MM.1S (cell line): ENCODE measurements around the gene AMT.

ENCODE experiments used
- DNase-seq: peaks from one replicate; pipeline ENCODE4 v3.0.0-alpha.2; 2015
- H2AFZ ChIP-seq: fragments of 300-600 bp; sonication (generic); 2 replicates; pipeline ENCODE4 v1.6.0; 2016; ENCODE audit warnings: antibody characterized with exemption, low read length
- H3F3A ChIP-seq: fragments of 300-600 bp; sonication (generic); 2 replicates; pipeline ENCODE4 v1.6.1; 2016; ENCODE audit warnings: mild to moderate bottlenecking, antibody characterized with exemption, low read length, moderate library complexity, mixed read lengths; ENCODE audit not compliant: insufficient read depth
- H3K27ac ChIP-seq: fragments of 300-600 bp; sonication (generic); 2 replicates; pipeline ENCODE4 v1.5.1; 2016; ENCODE audit warnings: mild to moderate bottlenecking, low read length
- H3K27me3 ChIP-seq: fragments of 300-600 bp; sonication (generic); replicated peaks from 2 replicates; pipeline ENCODE4 v1.6.0; 2016; ENCODE audit warnings: low read length; ENCODE audit not compliant: insufficient read depth
- H3K36me3 ChIP-seq: fragments of 300-600 bp; sonication (generic); replicated peaks from 2 replicates; pipeline ENCODE4 v1.6.1; 2016; ENCODE audit warnings: mild to moderate bottlenecking, low read length, mixed read lengths; ENCODE audit not compliant: insufficient read depth
- H3K4me1 ChIP-seq: fragments of 300-600 bp; sonication (generic); 2 replicates; pipeline ENCODE4 v1.6.1; 2016; ENCODE audit warnings: low read length, mixed read lengths
- H3K4me2 ChIP-seq: fragments of 300-600 bp; sonication (generic); 2 replicates; pipeline ENCODE4 v1.6.0; 2016; ENCODE audit warnings: low read depth, low read length
- H3K4me3 ChIP-seq: fragments of 300-600 bp; sonication (generic); 2 replicates; pipeline ENCODE4 v1.5.1; 2016; ENCODE audit warnings: low read length, mixed read lengths
- H3K79me2 ChIP-seq: fragments of 300-600 bp; sonication (generic); 2 replicates; pipeline ENCODE4 v1.6.1; 2016; ENCODE audit warnings: mixed run types, low read length, mixed read lengths
- H3K9ac ChIP-seq: fragments of 300-600 bp; sonication (generic); 2 replicates; pipeline ENCODE4 v1.6.1; 2016; ENCODE audit warnings: low read length, mixed read lengths
- H3K9me2 ChIP-seq: fragments of 300-600 bp; sonication (generic); replicated peaks from 2 replicates; pipeline ENCODE4 v1.6.1; 2016; ENCODE audit warnings: mild to moderate bottlenecking, low read length, mixed read lengths; ENCODE audit not compliant: insufficient read depth
- H3K9me3 ChIP-seq: fragments of 300-600 bp; sonication (generic); replicated peaks from 2 replicates; pipeline ENCODE4 v1.6.1; 2016; ENCODE audit warnings: mild to moderate bottlenecking, low read length, mixed read lengths; ENCODE audit not compliant: insufficient read depth
- H4K20me1 ChIP-seq: fragments of 300-600 bp; sonication (generic); 2 replicates; pipeline ENCODE4 v1.6.1; 2016; ENCODE audit warnings: mild to moderate bottlenecking, low read length, moderate library complexity, mixed read lengths; ENCODE audit not compliant: insufficient read depth
- CTCF ChIP-seq: fragments of 300-600 bp; sonication (generic); IDR thresholded peaks from 2 replicates; pipeline ENCODE4 v1.5.1; 2016; ENCODE audit warnings: antibody characterized with exemption, low read length, mixed read lengths
- EZH2 ChIP-seq: fragments of 300-600 bp; sonication (generic); optimal IDR thresholded peaks from 2 replicates; pipeline ENCODE3; 2017; ENCODE audit warnings: low read depth, mild to moderate bottlenecking, antibody characterized with exemption, low read length, mixed read lengths
- EZH2phosphoT487 ChIP-seq: fragments of 300-600 bp; sonication (generic); IDR thresholded peaks from 2 replicates; pipeline ENCODE4 v1.6.1; 2018; ENCODE audit warnings: antibody characterized with exemption, low read length

Gene AMT

DNA sequence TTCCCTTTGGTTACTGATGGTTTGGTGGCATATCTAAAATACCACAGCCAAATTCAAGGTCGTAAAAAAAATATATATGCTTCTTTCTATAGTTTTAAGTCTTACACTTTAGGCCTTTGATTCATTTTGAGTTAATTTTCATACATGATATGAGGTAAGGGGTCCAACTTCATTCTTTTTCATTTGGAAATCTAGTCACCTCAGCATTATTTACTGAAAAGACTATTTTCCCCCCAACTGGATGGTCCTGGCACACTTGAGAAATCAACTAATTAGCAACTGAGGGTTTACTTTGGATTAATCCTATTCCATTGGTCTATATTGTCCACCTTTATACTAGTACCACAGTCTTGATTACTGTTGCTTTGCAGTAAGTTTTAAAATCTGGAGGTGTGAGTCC, 36.7 kb downstream of the AMT start:
- peaks cover 49% of the 10 kb centered on the region for H4K20me1 ChIP-seq
- 0 out of 2 replicates have a peak, but pooled peaks cover 3% of the 10 kb centered on the region for H3K36me3 ChIP-seq
- no peaks in the 10 kb centered on the region for H3K27me3 ChIP-seq
- H3K9me3 ChIP-seq: no peaks in the 10 kb centered on the region
- H3K27ac ChIP-seq: no peak overlapping the region
- H3K4me1 ChIP-seq: no peaks in the 10 kb centered on the region
- TF ChIP-seq EZH2phosphoT487 (no peak), CTCF (no peak)
- no peak overlapping the region for H3K9ac ChIP-seq
- H3K79me2 ChIP-seq: peaks cover 97% of the 10 kb centered on the region
- DNase-seq: no peak
- no peak overlapping the region for H3K4me3 ChIP-seq
- H3K4me2 ChIP-seq: no peak overlapping the region
- H3F3A ChIP-seq: 0 out of 2 replicates have a peak, but pooled peaks cover 3% of the 10 kb centered on the region
- H3K9me2 ChIP-seq: no peaks in the 10 kb centered on the region
- no peak overlapping the region for H2AFZ ChIP-seq

GRCh38 chr3:49383387-49383786, 38.9 kb downstream of the AMT start:
- Histone ChIP-seq H3K9me2 (no peaks in the 10 kb centered on the region), H3K27ac (no peak overlapping the region), H3K4me2 (no peak overlapping the region), H3K9me3 (no peaks in the 10 kb centered on the region), H3F3A (0 out of 2 replicates have a peak, but pooled peaks cover 3% of the 10 kb centered on the region), H3K4me1 (no peaks in the 10 kb centered on the region), H3K9ac (no peak overlapping the region), H3K36me3 (no peaks in the 10 kb centered on the region), H3K4me3 (no peak overlapping the region), H3K79me2 (peaks cover 96% of the 10 kb centered on the region), H4K20me1 (peaks cover 54% of the 10 kb centered on the region), H2AFZ (no peak overlapping the region), H3K27me3 (no peaks in the 10 kb centered on the region)
- no peak for DNase-seq
- TF ChIP-seq EZH2 (no peak), CTCF (no peak), EZH2phosphoT487 (no peak)

DNA sequence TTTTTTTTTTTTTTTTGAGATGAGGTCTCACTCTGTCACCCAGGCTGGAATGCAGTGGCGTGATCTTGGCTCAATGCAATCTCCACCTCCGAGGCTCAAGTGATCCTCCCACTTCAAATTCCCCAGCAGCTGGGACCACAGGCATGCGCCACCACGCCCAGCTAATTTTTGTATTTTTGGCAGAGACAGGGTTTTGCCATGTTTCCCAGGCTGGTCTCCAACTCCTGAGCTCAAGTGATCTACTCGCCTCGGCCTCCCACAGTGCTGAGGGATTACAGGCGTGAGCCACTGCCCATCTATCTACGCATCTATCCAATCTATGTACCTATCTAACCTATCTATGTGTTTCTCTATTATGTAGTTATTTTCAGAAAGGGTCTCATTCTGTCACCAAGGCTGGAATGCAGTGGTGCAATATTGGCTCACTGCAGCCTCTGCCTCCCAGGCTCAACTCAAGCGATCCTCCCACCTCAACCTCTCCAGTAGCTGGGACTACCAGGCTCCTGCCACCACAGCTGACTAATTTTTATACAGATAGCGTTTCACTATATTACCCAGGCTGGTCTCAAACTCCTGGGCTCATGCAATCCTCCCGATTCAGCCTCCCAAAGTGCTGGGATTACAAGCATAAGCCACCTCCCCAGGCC, 43.9 kb downstream of the AMT start:
- Histone ChIP-seq H3F3A (no peaks in the 10 kb centered on the region), H3K9ac (no peak overlapping the region), H4K20me1 (peaks cover 29% of the 10 kb centered on the region), H3K9me2 (no peaks in the 10 kb centered on the region), H3K27me3 (no peaks in the 10 kb centered on the region), H3K4me2 (no peak overlapping the region), H3K79me2 (peaks cover 98% of the 10 kb centered on the region), H3K4me1 (no peaks in the 10 kb centered on the region), H3K4me3 (no peak overlapping the region), H3K36me3 (peaks cover 8% of the 10 kb centered on the region), H2AFZ (no peak overlapping the region), H3K9me3 (no peaks in the 10 kb centered on the region), H3K27ac (no peak overlapping the region)
- TF ChIP-seq CTCF (no peak), EZH2phosphoT487 (no peak), EZH2 (no peak)
- no peak for DNase-seq
